CD4-positive, alpha-beta memory T cell (primary cell): ENCODE measurements around the gene IL17RA. TPM values are rescaled to one million over a fixed set of nuclear protein-coding genes. Genes with fewer than 3 reads are reported as not detected.
A peak's percentile ranks its signal among the peaks of the same experiment; 100 is the strongest.

Experiments used
- CTCF ChIA-PET: fragments of 350-600 bp; sonication (Branson Sonifier 250); formaldehyde crosslinking; loops from one replicate; lab custom pipeline; 2021; ENCODE audit warnings: inconsistent platforms; ENCODE audit not compliant: partially characterized antibody; lab: Charles Lee
- POLR2A ChIA-PET: fragments of 350-600 bp; sonication (Branson Sonifier 250); formaldehyde crosslinking; loops from one replicate; lab custom pipeline; 2021; ENCODE audit not compliant: partially characterized antibody; lab: Charles Lee
- DNase-seq, 5 donors: peaks; one replicate each; pipeline versions ENCODE4 v3.0.0 to v3.0.0-alpha.2; 2020 to 2022; ENCODE audit warnings: mixed read lengths in 1 of 5
- H3K27ac ChIP-seq: one replicate; pipeline ENCODE4 v1.7.0; 2013; ENCODE audit warnings: low read depth, low read length
- H3K27me3 ChIP-seq: 2 replicates; pipeline ENCODE4 v1.7.0; 2013; ENCODE audit warnings: mild to moderate bottlenecking, low read length, moderate library complexity; ENCODE audit not compliant: insufficient read depth
- H3K36me3 ChIP-seq: 2 replicates; pipeline ENCODE4 v1.7.0; 2013; ENCODE audit warnings: mild to moderate bottlenecking, low read length, moderate library complexity; ENCODE audit not compliant: insufficient read depth
- H3K4me1 ChIP-seq: 2 replicates; pipeline ENCODE4 v1.7.0; 2013; ENCODE audit warnings: mild to moderate bottlenecking, low read length, moderate library complexity; ENCODE audit not compliant: insufficient read depth
- H3K4me3 ChIP-seq, 2 donors: one replicate each; pipeline ENCODE4 v1.7.0; 2013; ENCODE audit warnings: low read length in 2 of 2, mild to moderate bottlenecking in 1 of 2
- H3K9me3 ChIP-seq, 2 donors: one replicate each; pipeline ENCODE4 v1.7.0; 2013; ENCODE audit warnings: low read length in 2 of 2, control low read depth in 1 of 2; ENCODE audit not compliant: control insufficient read depth in 1 of 2
- H3K27ac Mint-ChIP-seq, 7 donors: one replicate each; pipeline ENCODE4 v1.8.0; 2020 to 2021; ENCODE audit warnings: mixed read lengths in 7 of 7, mild to moderate bottlenecking in 6 of 7, inconsistent platforms in 3 of 7, moderate library complexity in 3 of 7
- H3K27me3 Mint-ChIP-seq, 2 donors: one replicate each; pipeline ENCODE4 v1.8.0; 2020 to 2021; ENCODE audit warnings: mixed read lengths in 2 of 2
- H3K36me3 Mint-ChIP-seq, 2 donors: one replicate each; pipeline ENCODE4 v1.8.0; 2020 to 2021; ENCODE audit warnings: mixed read lengths in 2 of 2, inconsistent platforms in 1 of 2, mild to moderate bottlenecking in 1 of 2
- H3K4me1 Mint-ChIP-seq, 4 donors: one replicate each; pipeline ENCODE4 v1.8.0; 2020 to 2021; ENCODE audit warnings: mixed read lengths in 4 of 4, mild to moderate bottlenecking in 1 of 4
- H3K4me3 Mint-ChIP-seq, 8 donors: one replicate each; pipeline ENCODE4 v1.8.0; 2020 to 2021; ENCODE audit warnings: mixed read lengths in 8 of 8, mild to moderate bottlenecking in 7 of 8, moderate library complexity in 6 of 8, inconsistent platforms in 3 of 8
- H3K9me3 Mint-ChIP-seq, 8 donors: one replicate each; pipeline ENCODE4 v1.8.0; 2020 to 2021; ENCODE audit warnings: mixed read lengths in 8 of 8, mild to moderate bottlenecking in 5 of 8, inconsistent platforms in 3 of 8, moderate library complexity in 1 of 8
- intact Hi-C: fragments of 100-400 bp; cut with micrococcal nuclease; formaldehyde crosslinking; loops from one replicate; pipeline ENCODE4 v1.15.1; 2023
- polyA plus RNA-seq, 2 donors: library from polyadenylated mRNA; unstranded; fragments of 300-500 nt; fragmentation: Illumina TruSeq; gene quantifications; one replicate each; pipeline ENCODE4 v1.2.3, GENCODE V29; 2021
- total RNA-seq, 2 experiments: library from RNA; stranded (reverse); gene quantifications; one replicate each; pipeline ENCODE4 v1.2.3, GENCODE V29; 2021

The IL17RA gene
- total and polyA plus RNA-seq, 4 experiments from 2014 or later: 19.8 to 77.2 (median 55.7) TPM

- peak overlapping the region; percentile 66 to 86 (median 78) for H3K4me3 Mint-ChIP-seq
- peaks cover 47 to 72% (median 60%) of the 10 kb centered on the region in 4 donors for H3K4me1 Mint-ChIP-seq
- Histone ChIP-seq H3K36me3 (no peaks in the 10 kb centered on the region), H3K27me3 (peaks cover 14% of the 10 kb centered on the region), H3K4me1 (peaks cover 65% of the 10 kb centered on the region), H3K4me3 (peak overlapping the region in 1 of 2 donors; percentile 29), H3K27ac (no peak overlapping the region), H3K9me3 (no peaks in the 10 kb centered on the region)
- H3K9me3 Mint-ChIP-seq: no peaks in the 10 kb centered on the region
- H3K27me3 Mint-ChIP-seq: peaks cover 7 to 8% of the 10 kb centered on the region in 2 donors
- CTCF ChIA-PET: interaction anchor here (1.2 to 3.4 kb wide), 2 partner anchors 30 to 53 kb away, joined by 4 to 15 read pairs; no protein-coding TSS in a partner anchor
- H3K36me3 Mint-ChIP-seq: no peaks in the 10 kb centered on the region
- peak in 4 of 5 donors; percentile 19 to 32 (median 30) for DNase-seq
- POLR2A ChIA-PET: interaction anchor here (0.8 to 5.6 kb wide), 5 partner anchors 11 to 54 kb away, joined by 3 to 68 read pairs (median 3); partner anchors contain the start of gene IL17RA
- H3K27ac Mint-ChIP-seq: peak overlapping the region; percentile 11 to 95 (median 78)
- intact Hi-C loops: loop anchor here (1.0 kb wide), 1 partner anchor 99 kb away; no protein-coding TSS in a partner anchor
Observed at GRCh38 chr22:17117890-17118289, 33.1 kb downstream of the IL17RA start.

GRCh38 chr22:17118342-17118741 lies 33.5 kb downstream of the IL17RA start:
- Mint-ChIP-seq H3K27me3 (peaks cover 7 to 8% of the 10 kb centered on the region in 2 donors), H3K27ac (peak overlapping the region; percentile 11 to 95 (median 78)), H3K36me3 (no peaks in the 10 kb centered on the region), H3K4me1 (peaks cover 47 to 71% (median 56%) of the 10 kb centered on the region in 4 donors), H3K4me3 (peak overlapping the region; percentile 66 to 86 (median 78)), H3K9me3 (no peaks in the 10 kb centered on the region)
- H3K27me3 ChIP-seq: peaks cover 14% of the 10 kb centered on the region
- no peak overlapping the region for H3K27ac ChIP-seq
- H3K4me1 ChIP-seq: peaks cover 65% of the 10 kb centered on the region
- ChIA-PET CTCF (interaction anchor here (1.2 to 3.4 kb wide), 2 partner anchors 30 to 53 kb away, joined by 4 to 15 read pairs; no protein-coding TSS in a partner anchor), POLR2A (interaction anchor here (0.8 to 5.6 kb wide), 4 partner anchors 12 to 53 kb away, joined by 3 to 68 read pairs (median 10); partner anchors contain the start of gene IL17RA)
- no peak for DNase-seq
- intact Hi-C loops: no loop called here
- no peaks in the 10 kb centered on the region for H3K9me3 ChIP-seq
- no peaks in the 10 kb centered on the region for H3K36me3 ChIP-seq
- peak overlapping the region in 1 of 2 donors; percentile 29 for H3K4me3 ChIP-seq

- no peaks in the 10 kb centered on the region for H3K36me3 Mint-ChIP-seq
- H3K9me3 Mint-ChIP-seq: no peaks in the 10 kb centered on the region
- intact Hi-C loops: loop anchor here (1.0 to 5.0 kb wide), 2 partner anchors 32 to 40 kb away; partner anchors contain the start of gene HDHD5
- Histone ChIP-seq H3K4me1 (peaks cover 62% of the 10 kb centered on the region), H3K27me3 (peaks cover 14% of the 10 kb centered on the region), H3K9me3 (no peaks in the 10 kb centered on the region), H3K27ac (no peak overlapping the region), H3K4me3 (no peak overlapping the region), H3K36me3 (no peaks in the 10 kb centered on the region)
- ChIA-PET POLR2A (interaction anchor here (0.9 to 1.1 kb wide), 2 partner anchors 33 to 52 kb away, joined by 3 read pairs; no protein-coding TSS in a partner anchor), CTCF (no interaction called here)
- no peak for DNase-seq
- no peak overlapping the region for H3K27ac Mint-ChIP-seq
- H3K4me3 Mint-ChIP-seq: peak overlapping the region in 5 of 8 donors; percentile 29 to 68 (median 43)
- peaks cover 8 to 11% of the 10 kb centered on the region in 2 donors for H3K27me3 Mint-ChIP-seq
- peaks cover 43 to 58% (median 48%) of the 10 kb centered on the region in 4 donors for H3K4me1 Mint-ChIP-seq
Observed at GRCh38 chr22:17119481-17120202, 34.8 kb downstream of the IL17RA start.

- no peak overlapping the region for H3K27ac ChIP-seq
- no peaks in the 10 kb centered on the region for H3K36me3 ChIP-seq
- Mint-ChIP-seq H3K27ac (no peak overlapping the region), H3K9me3 (no peaks in the 10 kb centered on the region), H3K27me3 (peaks cover 8 to 15% of the 10 kb centered on the region in 2 donors), H3K4me1 (peaks cover 37 to 51% (median 42%) of the 10 kb centered on the region in 4 donors), H3K4me3 (peak overlapping the region in 3 of 8 donors; percentile 15 to 57 (median 32)), H3K36me3 (no peaks in the 10 kb centered on the region)
- ChIA-PET CTCF (no interaction called here), POLR2A (interaction anchor here (1.1 kb wide), 1 partner anchor 51 kb away, joined by 3 read pairs; no protein-coding TSS in a partner anchor)
- H3K4me3 ChIP-seq: no peak overlapping the region
- intact Hi-C loops: loop anchor here (1.0 to 5.0 kb wide), 2 partner anchors 33 to 39 kb away; partner anchors contain the start of gene HDHD5
- H3K9me3 ChIP-seq: no peaks in the 10 kb centered on the region
- peaks cover 14% of the 10 kb centered on the region for H3K27me3 ChIP-seq
- peak in 4 of 5 donors; percentile 47 to 62 (median 56) for DNase-seq
- H3K4me1 ChIP-seq: peaks cover 56% of the 10 kb centered on the region
Observed at GRCh38 chr22:17120281-17120680, 35.5 kb downstream of the IL17RA start.

GRCh38 chr22:17120711-17121232 lies 36.0 kb downstream of the IL17RA start:
- Histone ChIP-seq H3K4me1 (peaks cover 51% of the 10 kb centered on the region), H3K27me3 (peaks cover 14% of the 10 kb centered on the region), H3K4me3 (no peak overlapping the region), H3K9me3 (no peaks in the 10 kb centered on the region), H3K36me3 (no peaks in the 10 kb centered on the region), H3K27ac (no peak overlapping the region)
- Mint-ChIP-seq H3K27ac (no peak overlapping the region), H3K27me3 (peaks cover 8 to 15% of the 10 kb centered on the region in 2 donors), H3K4me1 (peaks cover 32 to 46% (median 38%) of the 10 kb centered on the region in 4 donors), H3K9me3 (no peaks in the 10 kb centered on the region), H3K36me3 (no peaks in the 10 kb centered on the region), H3K4me3 (no peak overlapping the region)
- CTCF ChIA-PET: no interaction called here
- intact Hi-C loops: loop anchor here (1.0 to 5.0 kb wide), 2 partner anchors 33 to 39 kb away; partner anchors contain the start of gene HDHD5
- POLR2A ChIA-PET: no interaction called here
- DNase-seq: no peak

- H3K4me1 Mint-ChIP-seq: peaks cover 25 to 39% (median 30%) of the 10 kb centered on the region in 4 donors
- no peak within 1 kb of the TSS for H3K27ac ChIP-seq
- H3K4me3 Mint-ChIP-seq: peak within 1 kb of the TSS; percentile 51 to 74 (median 62)
- POLR2A ChIA-PET: interaction anchor here (0.6 kb wide), 1 partner anchor 35 kb away, joined by 3 read pairs; no protein-coding TSS in a partner anchor
- peak within 1 kb of the TSS in 1 of 7 donors; percentile 23 for H3K27ac Mint-ChIP-seq
- peaks cover 8 to 15% of the 10 kb centered on the region in 2 donors for H3K27me3 Mint-ChIP-seq
- H3K36me3 Mint-ChIP-seq: no peaks in the 10 kb centered on the region
- H3K9me3 ChIP-seq: no peaks in the 10 kb centered on the region
- H3K36me3 ChIP-seq: no peaks in the 10 kb centered on the region
- CTCF ChIA-PET: no interaction called here
- no peaks in the 10 kb centered on the region for H3K9me3 Mint-ChIP-seq
- intact Hi-C loops: loop anchor here (5.0 kb wide), 1 partner anchor 34 kb away; no protein-coding TSS in a partner anchor
- peaks cover 14% of the 10 kb centered on the region for H3K27me3 ChIP-seq
- peaks cover 44% of the 10 kb centered on the region for H3K4me1 ChIP-seq
- no peak within 1 kb of the TSS for H3K4me3 ChIP-seq
- DNase-seq: no peak
Observed at GRCh38 chr22:17121233-17122195, 36.7 kb downstream of the IL17RA start, which contains the start of gene TMEM121B. TSS of gene TMEM121B (minus strand) at chr22:17121360. CDS start at chr22:17121127, 233 bp downstream.
